Measurements from ENCODE around the gene ALPL.

DNA sequence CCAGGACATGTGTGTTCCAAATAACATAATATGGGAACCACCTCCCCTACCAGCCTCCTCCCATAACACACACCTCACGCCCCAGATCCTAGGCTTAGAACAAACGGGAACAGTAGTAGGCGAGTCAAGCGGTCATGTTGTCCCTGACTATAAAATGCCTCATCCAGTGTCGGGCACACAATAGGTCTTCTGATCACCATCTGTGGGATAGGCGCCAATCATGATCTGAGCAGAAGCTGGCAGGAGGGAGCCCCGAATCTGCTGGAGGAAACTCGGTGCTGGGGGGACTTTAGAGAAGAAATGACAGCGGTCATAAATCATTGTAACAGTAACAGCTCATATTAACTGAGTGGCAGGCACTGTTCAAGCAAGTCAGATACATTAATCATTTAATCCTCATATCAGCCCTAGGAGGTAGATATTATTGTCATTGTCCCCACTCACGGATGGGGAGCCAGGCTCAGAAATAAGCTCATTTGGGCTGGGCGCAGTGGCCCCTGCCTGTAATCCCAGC, 13.4 kb downstream of the ALPL start:
- TF ChIP-seq, protein P1, sequence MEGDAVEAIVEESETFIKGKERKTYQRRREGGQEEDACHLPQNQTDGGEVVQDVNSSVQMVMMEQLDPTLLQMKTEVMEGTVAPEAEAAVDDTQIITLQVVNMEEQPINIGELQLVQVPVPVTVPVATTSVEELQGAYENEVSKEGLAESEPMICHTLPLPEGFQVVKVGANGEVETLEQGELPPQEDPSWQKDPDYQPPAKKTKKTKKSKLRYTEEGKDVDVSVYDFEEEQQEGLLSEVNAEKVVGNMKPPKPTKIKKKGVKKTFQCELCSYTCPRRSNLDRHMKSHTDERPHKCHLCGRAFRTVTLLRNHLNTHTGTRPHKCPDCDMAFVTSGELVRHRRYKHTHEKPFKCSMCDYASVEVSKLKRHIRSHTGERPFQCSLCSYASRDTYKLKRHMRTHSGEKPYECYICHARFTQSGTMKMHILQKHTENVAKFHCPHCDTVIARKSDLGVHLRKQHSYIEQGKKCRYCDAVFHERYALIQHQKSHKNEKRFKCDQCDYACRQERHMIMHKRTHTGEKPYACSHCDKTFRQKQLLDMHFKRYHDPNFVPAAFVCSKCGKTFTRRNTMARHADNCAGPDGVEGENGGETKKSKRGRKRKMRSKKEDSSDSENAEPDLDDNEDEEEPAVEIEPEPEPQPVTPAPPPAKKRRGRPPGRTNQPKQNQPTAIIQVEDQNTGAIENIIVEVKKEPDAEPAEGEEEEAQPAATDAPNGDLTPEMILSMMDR (conservative IDR thresholded peaks at IDR 0.05; ENCODE audit: low read depth, low read length), result no peak
- no peak for TF ChIP-seq EZH2 (IDR thresholded peaks at IDR 0.05; ENCODE audit: borderline replicate concordance, low read depth, low read length, poor library complexity, severe bottlenecking)
